ENCODE measurements around the gene ACER1. TPM values are rescaled to one million over a fixed set of nuclear protein-coding genes. Genes with fewer than 3 reads are reported as not detected.
A peak's percentile ranks its signal among the peaks of the same experiment; 100 is the strongest.
"Not testable (repeated sequence)": the region's sequence is repeated elsewhere in the genome, so short reads cannot be mapped to it uniquely, and the experiment has no call there.

ACER1 gene
- total RNA-seq, 1 experiment from 2014 or later = not detected

DNA sequence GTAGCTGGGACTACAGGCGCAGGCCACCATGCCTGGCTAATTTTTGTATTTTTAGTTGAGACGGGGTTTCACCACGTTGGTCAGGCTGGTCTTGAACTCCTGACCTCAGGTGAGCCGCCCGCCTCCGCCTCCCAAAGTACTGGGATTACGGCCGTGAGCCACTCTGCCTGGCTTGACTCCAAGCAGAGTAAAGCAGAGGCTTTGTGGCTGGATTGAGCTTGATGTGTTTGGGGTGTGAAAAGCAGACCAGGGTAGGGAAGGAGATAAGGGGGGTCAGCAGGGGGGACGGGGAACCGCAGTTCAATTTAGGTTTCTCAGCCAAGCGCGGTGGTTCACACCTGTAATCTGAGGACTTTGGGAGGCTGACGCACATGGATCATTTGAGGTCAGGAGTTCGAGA is 23.8 kb upstream of the ACER1 start:
- no peak for DNase-seq (ENCODE audit: low read depth)

- DNase-seq (ENCODE audit: low read depth) = not testable (repeated sequence)
These were observed 22.1 kb upstream of the ACER1 start for GRCh38 chr19:6355321-6356040.

- no peak for DNase-seq (ENCODE audit: low read depth)
These were observed 20.8 kb upstream of the ACER1 start for GRCh38 chr19:6354098-6354674.

DNA sequence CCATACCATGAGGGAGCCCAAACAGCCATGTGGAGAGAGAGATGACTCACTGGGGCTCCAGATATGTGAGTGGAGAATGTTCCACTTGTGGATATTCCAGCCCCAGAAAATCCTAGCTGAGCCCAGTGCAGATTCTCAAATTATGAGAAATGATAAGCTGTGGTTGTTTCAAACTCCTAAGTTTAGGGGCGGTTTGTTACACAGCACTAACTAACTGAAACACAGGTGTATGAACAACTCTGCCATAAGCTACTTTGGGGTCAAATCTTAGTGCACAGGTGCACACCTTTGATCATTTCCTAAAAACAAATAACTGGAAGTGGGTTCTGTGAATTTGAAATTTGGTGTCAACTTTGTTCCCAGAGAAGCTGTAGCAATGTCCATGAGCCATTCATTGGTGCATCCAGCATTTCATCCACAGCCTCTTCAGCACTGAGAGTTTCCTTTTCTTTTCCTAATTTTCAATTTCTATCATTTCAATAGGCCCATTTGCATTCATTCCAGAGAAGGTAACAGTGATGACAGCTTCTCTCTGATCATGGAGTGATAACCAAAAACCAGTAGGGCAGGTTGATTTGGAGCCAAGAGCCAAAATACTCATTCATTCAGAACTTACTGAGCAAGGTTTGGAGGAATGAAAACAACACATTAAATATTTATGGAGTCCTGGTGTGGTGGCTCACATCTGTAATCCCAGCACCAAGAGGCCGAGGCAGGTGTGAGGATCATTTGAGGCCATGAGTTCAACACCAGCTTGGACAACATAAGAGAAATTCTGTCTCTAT is 19.2 kb upstream of the ACER1 start:
- DNase-seq (ENCODE audit: low read depth) = no peak

GRCh38 chr19:6350688-6351087 is 17.3 kb upstream of the ACER1 start:
- no peak for DNase-seq (ENCODE audit: low read depth)

GRCh38 chr19:6349271-6349670 is 15.9 kb upstream of the ACER1 start:
- not testable (repeated sequence) for DNase-seq (ENCODE audit: low read depth)

- DNase-seq (ENCODE audit: low read depth) = no peak
These were observed 10.1 kb upstream of the ACER1 start for GRCh38 chr19:6343462-6343861.

DNA sequence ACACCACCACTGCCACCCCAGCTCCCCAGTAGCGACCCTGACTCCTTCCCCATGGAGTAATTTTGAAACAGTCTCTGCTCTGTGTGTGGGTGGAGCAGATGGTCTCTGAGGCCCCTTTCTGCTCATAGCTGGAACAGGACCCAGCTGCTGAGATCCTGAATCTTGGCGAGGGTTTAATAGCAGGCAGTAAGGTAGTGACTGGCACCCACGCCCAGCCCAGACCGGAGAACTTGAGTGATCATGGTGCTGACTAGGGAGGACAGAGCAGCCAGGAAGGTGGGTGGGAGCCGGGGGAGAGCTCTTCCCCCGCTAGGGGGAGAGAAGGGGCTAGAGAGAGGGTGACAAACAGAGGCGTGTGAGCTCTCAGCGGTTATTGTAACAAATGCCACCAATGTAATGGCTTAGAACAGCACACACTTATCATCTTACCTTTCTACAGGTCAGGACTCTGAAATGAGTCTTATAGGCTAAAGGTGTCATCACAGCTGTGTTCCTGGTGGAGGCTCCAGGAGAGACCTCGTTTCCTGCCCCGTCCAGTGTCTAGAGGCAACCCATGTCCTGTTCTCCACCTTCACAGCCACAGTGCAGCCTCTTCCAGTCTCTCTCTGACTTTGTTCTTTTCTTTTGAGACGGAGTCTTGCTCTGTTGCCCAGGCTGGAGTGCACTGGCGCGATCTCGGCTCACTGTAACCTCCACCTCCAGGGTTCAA is 7.2 kb upstream of the ACER1 start:
- DNase-seq (ENCODE audit: low read depth) = no peak

DNA sequence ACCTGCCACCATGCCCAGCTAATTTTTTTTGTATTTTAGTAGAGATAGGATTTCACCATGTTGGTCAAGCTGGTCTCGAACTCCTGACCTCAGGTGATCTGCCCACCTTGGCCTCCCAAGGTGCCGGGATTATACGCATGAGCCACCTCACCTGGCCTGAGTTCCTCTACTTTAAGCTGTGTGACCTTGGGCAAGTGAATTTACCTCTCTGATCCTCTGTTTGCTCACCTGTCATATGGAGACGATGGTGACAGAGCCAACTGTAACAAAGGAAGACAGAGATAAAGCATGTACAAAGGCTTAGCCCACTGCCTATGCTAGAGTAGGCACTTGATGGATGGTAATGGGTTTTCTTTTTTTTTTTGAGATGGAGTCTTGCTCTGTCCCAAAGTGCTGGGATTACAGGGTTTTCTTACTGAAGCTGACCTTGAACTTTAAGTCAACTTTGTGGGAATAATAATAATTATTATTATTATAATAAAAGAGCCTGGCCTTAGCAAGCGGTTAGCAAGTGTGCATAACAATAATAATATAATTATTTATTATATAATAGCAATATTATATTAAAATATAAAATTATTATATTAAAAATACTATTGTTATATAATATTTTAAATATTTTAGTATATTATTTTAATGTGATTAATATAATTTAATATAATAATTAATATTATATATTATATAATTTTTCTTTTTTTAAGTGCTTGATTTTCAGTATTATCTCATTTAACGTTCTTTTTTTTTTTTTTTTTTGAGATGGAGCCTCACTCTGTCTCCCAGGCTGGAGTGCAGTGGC is 1.3 kb upstream of the ACER1 start:
- no peak for DNase-seq (ENCODE audit: low read depth)

- DNase-seq (ENCODE audit: low read depth) = no peak
These were observed 6.6 kb downstream of the ACER1 start for GRCh38 chr19:6326815-6327214.

GRCh38 chr19:6325614-6326013 is 7.8 kb downstream of the ACER1 start:
- no peak for DNase-seq (ENCODE audit: low read depth)

- no peak for DNase-seq (ENCODE audit: low read depth)
These were observed 8.7 kb downstream of the ACER1 start for GRCh38 chr19:6324757-6325156.

- no peak for DNase-seq (ENCODE audit: low read depth)
These were observed 11.1 kb downstream of the ACER1 start for GRCh38 chr19:6322284-6322683.

GRCh38 chr19:6319376-6319775 is 14.0 kb downstream of the ACER1 start:
- DNase-seq (ENCODE audit: low read depth) = no peak

GRCh38 chr19:6318772-6319171 is 14.6 kb downstream of the ACER1 start:
- peak; percentile 82 for DNase-seq (ENCODE audit: low read depth)

DNA sequence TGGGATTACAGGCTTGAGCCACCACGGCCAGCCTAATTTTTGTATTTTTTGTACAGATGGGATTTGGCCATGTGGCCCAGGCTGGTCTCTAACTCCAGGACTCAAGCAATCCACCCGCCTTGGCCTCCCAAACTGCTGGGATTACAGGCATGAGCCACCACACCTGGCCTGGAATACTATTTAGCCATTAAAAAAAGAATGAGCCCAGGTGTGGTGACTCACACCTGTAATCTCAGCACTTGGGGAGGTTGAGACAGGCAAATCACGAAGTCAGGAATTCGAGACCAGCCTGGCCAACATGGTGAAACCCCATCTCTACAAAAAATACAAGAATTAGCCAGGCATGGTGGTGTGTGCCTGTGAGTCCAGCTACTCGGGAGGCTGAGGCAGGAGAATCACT is 17.8 kb downstream of the ACER1 start:
- DNase-seq (ENCODE audit: low read depth) = not testable (repeated sequence)

DNA sequence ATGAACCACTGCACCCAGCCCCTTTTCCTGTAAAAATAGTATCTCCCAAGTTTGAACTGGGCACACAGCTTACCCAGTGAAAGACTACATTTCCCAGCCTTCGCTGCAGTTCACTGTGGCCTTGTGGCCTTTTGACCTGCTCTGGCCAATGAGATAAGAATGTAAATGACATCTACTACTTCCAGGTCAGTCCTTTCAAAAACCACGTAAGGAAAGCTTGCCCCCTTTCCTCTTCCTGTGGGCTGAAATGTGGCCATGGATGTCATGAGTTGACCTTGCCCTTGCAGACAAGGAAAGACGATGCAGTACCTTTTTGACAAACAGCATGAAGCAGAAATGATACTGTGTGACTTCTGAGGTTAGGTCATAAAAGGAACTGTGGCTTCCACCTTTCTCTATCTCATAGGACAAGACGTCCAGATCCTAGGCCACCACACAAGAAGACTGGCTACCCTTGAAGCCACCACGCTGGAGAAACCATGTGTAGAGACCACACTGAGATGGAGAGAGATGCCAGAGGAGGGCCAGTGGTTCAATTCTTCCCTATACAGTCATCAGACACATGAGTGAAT is 19.9 kb downstream of the ACER1 start:
- DNase-seq (ENCODE audit: low read depth) = no peak

DNA sequence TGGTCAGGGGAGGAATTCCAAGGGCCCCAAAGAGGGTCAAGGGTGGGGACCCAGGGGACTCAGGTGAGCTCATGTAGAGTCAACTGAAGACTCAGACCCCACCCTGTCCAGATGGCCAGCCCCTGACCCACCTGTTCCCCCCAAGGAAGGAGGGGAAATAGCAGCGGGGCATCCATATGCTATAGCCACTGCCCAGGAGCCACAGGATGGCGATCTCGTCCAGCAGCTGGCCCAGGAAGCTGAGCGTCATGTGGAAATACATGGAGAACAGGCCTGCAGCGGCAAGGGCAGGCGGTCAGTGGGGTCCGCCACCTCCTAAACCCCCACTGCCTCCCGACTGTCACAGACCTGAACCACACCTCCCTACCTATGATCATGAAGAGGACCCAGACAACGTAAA is 21.4 kb downstream of the ACER1 start:
- no peak for DNase-seq (ENCODE audit: low read depth)

GRCh38 chr19:6298413-6298812 is 35.0 kb downstream of the ACER1 start:
- DNase-seq (ENCODE audit: low read depth) = no peak

DNA sequence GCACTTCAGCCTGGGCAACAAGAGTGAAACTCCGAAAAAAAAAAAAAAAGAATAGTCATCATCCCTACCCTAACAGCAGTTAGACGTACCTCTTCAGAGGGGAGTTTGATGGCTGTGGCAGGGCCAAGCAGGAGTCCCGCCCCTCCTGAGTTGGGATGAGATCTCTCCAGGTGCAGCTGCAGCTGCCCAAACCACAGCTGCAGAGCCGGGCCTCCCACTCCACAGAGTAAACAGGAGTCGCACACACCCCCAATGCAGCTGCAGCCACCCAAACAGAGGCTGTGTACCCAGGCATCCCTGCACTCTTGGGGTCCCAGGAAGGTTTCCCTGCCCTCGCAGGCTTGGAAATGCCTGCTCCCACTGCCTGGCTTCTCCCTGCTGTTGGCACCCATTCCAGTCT is 36.2 kb downstream of the ACER1 start:
- no peak for DNase-seq (ENCODE audit: low read depth)

DNA sequence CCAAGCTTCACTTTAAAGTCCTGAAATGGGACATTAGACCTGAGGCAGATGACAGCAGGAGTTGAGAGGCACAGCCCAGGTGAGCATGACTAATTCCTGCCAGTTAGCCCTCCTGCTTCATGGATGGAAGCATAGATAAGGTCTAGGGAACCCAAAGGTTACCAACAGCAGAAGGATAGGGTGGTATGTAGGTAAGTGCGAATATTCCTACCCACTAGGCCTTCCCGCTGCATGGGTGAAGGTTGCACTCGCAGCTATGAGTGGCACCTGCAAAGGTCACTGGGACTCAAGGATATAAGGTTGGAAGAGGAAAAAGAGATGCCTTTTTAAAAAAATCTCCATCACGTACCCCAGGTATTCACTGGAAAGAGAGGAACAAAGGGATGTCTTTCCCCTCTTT is 41.4 kb downstream of the ACER1 start:
- DNase-seq (ENCODE audit: low read depth) = no peak
